ENCODE results near the gene GRIN2D. TPM values are rescaled to one million over a fixed set of nuclear protein-coding genes. Genes with fewer than 3 reads are reported as not detected.

GRIN2D gene
- total RNA-seq (2014; rRNA removed; shearing (Covaris generic)): 0.08 TPM in 1 of 2 replicates, not detected in the other
- polyA plus RNA-seq (2015; cell fraction: cytosol; rRNA removed): 0.15 and 0.18 TPM in 2 replicates
- polyA plus RNA-seq (2015; cell fraction: nucleus; rRNA removed): 0.20 TPM in 1 of 2 replicates, not detected in the other

DNA sequence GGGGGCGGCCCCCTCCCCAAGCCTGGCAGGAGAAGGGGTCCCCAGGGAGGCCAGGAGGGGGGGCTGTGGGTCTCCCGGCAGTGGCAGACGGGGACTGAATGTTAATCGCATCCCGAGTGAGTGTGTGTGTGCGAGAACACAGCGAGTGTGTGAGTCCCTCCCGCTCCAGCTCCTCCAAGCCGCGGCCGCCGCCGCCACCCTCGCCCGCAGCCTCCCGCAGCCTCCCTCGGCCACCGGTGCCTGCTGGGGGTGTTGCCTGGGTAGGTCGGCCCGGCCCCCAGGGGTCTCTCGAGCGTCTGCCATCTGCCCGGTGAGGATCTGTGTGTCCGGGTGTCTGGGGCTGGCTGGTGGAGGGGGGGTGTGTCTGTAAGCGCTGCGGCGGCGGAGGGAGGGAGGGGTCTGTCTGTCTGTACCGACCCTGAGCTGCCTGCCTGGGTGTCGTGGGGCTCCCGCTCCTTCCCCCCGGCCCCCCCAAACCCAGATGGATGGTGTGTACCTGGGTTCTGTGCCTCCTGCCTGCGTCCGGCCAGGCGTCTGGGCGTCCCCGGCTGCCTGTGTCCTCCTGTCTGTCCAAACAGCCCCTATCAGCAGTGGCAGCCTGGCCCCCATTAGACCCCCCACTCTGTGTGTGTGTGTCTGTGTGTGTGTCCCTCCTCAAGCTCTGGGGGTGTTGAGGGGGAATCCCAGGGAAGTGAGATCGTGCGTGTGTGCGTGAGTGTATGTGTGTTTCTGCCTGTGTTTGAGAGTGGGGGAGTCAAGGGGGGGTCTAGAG, at the start of gene GRIN2D:
GRIN2D (plus strand) TSS at position 110 of the 772 bp plus-strand sequence. CDS start 4,725 bp downstream, outside the sequence.
- no peak for DNase-seq (ENCODE audit: low read depth, low spot score)
- in situ Hi-C loops (cut with HindIII; ENCODE audit: low pct_unique_long_range_greater_than_20kb, low sequenced_read_pairs): no loop called here

DNA sequence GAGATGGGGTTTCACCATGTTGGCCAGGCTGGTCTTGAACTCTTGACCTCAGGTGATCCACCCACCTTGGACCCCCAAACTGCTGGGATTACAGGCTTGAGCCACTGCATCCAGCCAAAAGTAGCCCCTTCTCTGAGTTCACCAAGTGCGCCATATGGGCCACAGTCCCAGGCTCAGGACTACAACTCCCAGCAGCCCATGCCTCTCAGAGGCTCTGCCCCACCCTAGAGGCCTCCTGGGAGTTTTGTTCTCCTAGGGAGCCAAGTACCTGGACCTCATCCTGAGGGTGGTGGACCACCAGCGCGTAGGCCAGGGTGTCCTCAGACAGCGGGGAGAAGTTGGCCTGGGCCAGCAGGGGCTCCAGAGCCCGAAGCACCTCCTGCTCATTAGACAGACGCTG, 48.6 kb upstream of the GRIN2D start:
- peak; percentile 35 for DNase-seq (ENCODE audit: low read depth, low spot score)
- in situ Hi-C loops (cut with HindIII; ENCODE audit: low pct_unique_long_range_greater_than_20kb, low sequenced_read_pairs): no loop called here

DNA sequence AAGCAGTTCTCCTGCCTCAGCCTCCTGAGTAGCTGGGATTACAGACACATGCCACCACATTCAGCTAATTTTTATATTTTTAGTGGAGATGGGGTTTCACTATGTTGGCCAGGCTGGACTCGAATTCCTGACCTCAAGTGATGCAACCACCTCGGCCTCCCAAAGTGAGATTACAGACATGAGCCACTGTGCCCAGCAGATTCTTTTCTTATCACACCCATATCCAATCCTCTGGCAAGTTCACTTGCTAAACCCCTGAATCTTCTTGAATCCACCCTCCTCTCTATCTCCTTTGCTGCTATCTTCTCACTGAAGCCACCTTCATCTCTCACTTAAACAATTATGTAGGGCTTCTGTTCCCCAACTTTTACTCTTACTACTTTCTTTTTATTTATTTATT, 47.3 kb upstream of the GRIN2D start:
- no peak for DNase-seq (ENCODE audit: low read depth, low spot score)
- in situ Hi-C loops (cut with HindIII; ENCODE audit: low pct_unique_long_range_greater_than_20kb, low sequenced_read_pairs): no loop called here

DNA sequence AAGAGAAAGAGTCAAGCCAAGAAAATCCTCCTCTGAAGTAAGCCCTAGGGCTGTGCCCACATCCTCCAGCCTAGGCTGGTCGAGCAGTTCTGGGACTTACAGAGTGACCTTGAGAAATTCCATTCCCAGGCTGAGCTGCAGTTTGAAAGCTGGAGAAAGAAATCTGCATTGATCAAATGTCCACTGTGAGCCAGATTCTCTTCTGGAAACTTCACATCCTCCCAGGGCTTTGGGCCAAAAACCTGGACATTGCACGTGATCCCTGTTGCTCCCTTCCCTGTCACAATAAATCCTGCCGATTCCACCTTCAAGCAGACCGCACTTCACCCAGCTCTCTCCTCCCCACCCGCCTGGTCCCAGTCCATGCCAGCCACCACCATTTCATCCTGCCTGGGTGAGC, 45.4 kb upstream of the GRIN2D start:
- in situ Hi-C loops (cut with HindIII; ENCODE audit: low pct_unique_long_range_greater_than_20kb, low sequenced_read_pairs): no loop called here
- peak; percentile 25 for DNase-seq (ENCODE audit: low read depth, low spot score)

DNA sequence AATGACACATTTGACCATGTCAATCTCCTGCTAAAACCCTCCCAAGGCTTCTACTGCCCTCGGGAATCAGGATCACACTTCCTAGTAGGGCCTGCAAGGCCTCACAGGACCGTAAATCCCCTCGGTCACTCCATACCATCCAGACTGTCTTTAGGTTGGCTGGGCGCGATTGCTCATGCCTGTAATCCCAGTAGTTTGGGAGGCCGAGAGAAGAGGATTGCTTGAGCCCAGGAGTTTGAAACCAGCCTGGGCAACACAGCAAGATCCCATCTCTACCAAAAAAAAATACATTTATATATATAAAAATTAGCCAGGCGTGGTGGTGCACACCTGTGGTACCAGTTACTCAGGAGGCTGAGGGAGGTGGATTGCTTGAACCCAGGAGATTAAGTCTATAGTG, 44.7 kb upstream of the GRIN2D start:
- in situ Hi-C loops (cut with HindIII; ENCODE audit: low pct_unique_long_range_greater_than_20kb, low sequenced_read_pairs): no loop called here
- DNase-seq (ENCODE audit: low read depth, low spot score): no peak

DNA sequence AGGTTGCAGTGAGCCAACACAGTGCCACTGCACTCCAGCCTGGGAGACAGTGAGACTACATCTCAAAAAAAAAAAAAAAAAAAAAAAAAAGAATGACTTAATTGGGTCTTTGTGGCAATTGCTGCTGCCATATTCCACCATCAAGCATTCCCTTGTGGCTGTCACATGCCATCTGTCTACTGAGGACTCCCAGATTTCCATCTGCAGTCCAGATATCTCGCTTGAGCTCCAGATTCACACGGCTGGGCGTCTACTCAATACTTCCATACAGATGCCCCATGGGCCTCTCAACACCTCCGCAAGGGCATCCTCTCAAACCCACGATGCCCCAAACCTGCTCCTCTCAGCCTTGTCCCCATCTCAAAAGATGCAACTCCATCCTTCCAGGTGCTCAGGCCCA, 42.6 kb upstream of the GRIN2D start:
- DNase-seq (ENCODE audit: low read depth, low spot score): no peak
- in situ Hi-C loops (cut with HindIII; ENCODE audit: low pct_unique_long_range_greater_than_20kb, low sequenced_read_pairs): no loop called here

GRCh38 chr19:48351341-48351752, 42.1 kb upstream of the GRIN2D start:
- in situ Hi-C loops (cut with HindIII; ENCODE audit: low pct_unique_long_range_greater_than_20kb, low sequenced_read_pairs): no loop called here
- peak; percentile 76 for DNase-seq (ENCODE audit: low read depth, low spot score)

- no peak for DNase-seq (ENCODE audit: low read depth, low spot score)
- in situ Hi-C loops (cut with HindIII; ENCODE audit: low pct_unique_long_range_greater_than_20kb, low sequenced_read_pairs): no loop called here
Measured at GRCh38 chr19:48353677-48354076, 39.8 kb upstream of the GRIN2D start.

GRCh38 chr19:48354332-48354992, 39.0 kb upstream of the GRIN2D start:
- DNase-seq (ENCODE audit: low read depth, low spot score): peak; percentile 64
- in situ Hi-C loops (cut with HindIII; ENCODE audit: low pct_unique_long_range_greater_than_20kb, low sequenced_read_pairs): no loop called here

DNA sequence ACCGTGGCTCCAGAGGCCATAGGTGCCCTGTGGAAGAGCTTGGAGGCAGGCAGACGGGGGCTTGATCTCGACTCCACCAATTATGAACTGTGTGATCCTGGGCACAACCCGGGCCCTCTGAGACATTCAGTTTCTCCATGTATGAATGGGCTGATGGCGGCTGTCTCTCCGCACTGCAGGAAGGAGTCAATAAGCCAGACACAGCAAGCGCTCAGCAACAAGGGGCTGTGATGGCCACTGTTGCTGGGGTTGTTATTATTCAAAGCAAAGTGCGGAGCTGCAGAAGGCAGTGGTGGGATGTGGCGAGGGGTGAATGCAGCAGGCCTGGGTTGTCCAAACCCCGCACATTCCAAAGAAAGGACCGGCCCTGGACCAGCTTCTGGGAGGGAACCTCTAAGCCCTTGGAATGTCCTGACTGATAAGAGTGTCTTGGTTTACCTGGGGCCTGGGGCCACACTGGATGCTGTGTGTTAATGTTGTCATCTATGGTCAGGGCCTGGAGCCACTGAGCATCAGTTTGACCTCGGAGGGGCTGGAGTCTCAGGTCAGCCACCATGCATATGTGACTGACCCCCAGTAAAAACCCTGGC, 38.0 kb upstream of the GRIN2D start:
- in situ Hi-C loops (cut with HindIII; ENCODE audit: low pct_unique_long_range_greater_than_20kb, low sequenced_read_pairs): no loop called here
- DNase-seq (ENCODE audit: low read depth, low spot score): no peak

GRCh38 chr19:48359123-48359522, 34.3 kb upstream of the GRIN2D start:
- no peak for DNase-seq (ENCODE audit: low read depth, low spot score)
- in situ Hi-C loops (cut with HindIII; ENCODE audit: low pct_unique_long_range_greater_than_20kb, low sequenced_read_pairs): no loop called here

- no peak for DNase-seq (ENCODE audit: low read depth, low spot score)
- in situ Hi-C loops (cut with HindIII; ENCODE audit: low pct_unique_long_range_greater_than_20kb, low sequenced_read_pairs): no loop called here
Measured at GRCh38 chr19:48361912-48362311, 31.6 kb upstream of the GRIN2D start.

DNA sequence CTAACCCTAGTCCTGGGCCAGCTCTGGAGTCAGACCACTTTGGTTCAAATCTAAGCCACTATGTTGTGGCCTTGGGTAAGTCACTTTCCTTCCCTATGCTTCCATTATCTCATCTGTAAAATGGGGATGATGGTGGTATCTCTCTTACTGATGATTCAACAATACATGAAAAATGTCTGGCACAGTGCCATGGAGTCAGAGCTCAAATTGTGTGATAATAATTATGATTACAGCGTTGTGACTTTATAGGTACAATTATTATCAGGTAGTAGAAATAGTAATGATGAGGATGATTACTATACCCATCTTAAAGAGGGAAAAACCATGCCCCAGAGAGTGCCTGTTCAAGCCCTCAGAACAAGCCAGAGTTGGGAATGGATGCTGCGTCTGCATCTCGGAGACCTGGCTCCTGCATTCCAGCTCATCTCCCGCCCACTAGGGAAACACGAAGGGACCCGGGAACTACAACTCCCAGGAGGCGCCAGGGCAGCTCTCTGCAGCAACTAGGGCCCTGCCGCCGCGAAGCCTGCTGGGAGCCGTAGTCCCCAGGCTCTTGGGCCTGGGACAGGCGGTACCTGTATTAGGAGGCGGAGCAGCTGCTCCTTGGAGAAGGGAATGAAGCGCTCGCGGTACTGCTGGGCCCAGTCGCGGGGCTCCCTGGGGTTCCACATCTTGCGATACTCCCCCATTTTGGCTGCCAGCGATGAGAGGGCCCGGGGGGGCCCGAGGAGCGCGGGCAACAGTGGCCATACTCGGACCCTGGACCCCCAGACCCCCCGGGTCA, 30.6 kb upstream of the GRIN2D start:
- peak; percentile 95 for DNase-seq (ENCODE audit: low read depth, low spot score)
- in situ Hi-C loops (cut with HindIII; ENCODE audit: low pct_unique_long_range_greater_than_20kb, low sequenced_read_pairs): no loop called here

GRCh38 chr19:48363500-48363809, 30.0 kb upstream of the GRIN2D start:
- in situ Hi-C loops (cut with HindIII; ENCODE audit: low pct_unique_long_range_greater_than_20kb, low sequenced_read_pairs): no loop called here
- DNase-seq (ENCODE audit: low read depth, low spot score): no peak

GRCh38 chr19:48363810-48364597, 29.5 kb upstream of the GRIN2D start, which contains the start of the genes SYNGR4 and TMEM143:
Gene SYNGR4, plus strand, starts transcription at chr19:48364367. Its CDS starts 1,476 bp downstream, at chr19:48365843.
Gene TMEM143, minus strand, starts transcription at chr19:48363940. Its CDS starts 20 bp downstream, at chr19:48363920.
- DNase-seq (ENCODE audit: low read depth, low spot score): peak; percentile 99
- in situ Hi-C loops (cut with HindIII; ENCODE audit: low pct_unique_long_range_greater_than_20kb, low sequenced_read_pairs): no loop called here

GRCh38 chr19:48364598-48365348, 28.7 kb upstream of the GRIN2D start:
- in situ Hi-C loops (cut with HindIII; ENCODE audit: low pct_unique_long_range_greater_than_20kb, low sequenced_read_pairs): no loop called here
- DNase-seq (ENCODE audit: low read depth, low spot score): no peak

Measured in SK-MEL-5 (cell line).